Mucosa of rectum (tissue), 2 donors: ENCODE measurements around the gene KDM3A.

Source experiments
- H3K27ac ChIP-seq, 2 donors: one replicate each; pipeline ENCODE4 v1.7.0; 2013; ENCODE audit warnings: inconsistent platforms in 2 of 2, low read depth in 2 of 2, low read length in 2 of 2
- H3K27me3 ChIP-seq, 2 donors: one replicate each; pipeline ENCODE4 v1.7.0; 2013; ENCODE audit warnings: low read length in 2 of 2; ENCODE audit not compliant: control insufficient read depth in 2 of 2, insufficient read depth in 2 of 2
- H3K36me3 ChIP-seq, 2 donors: one replicate each; pipeline ENCODE4 v1.7.0; 2013; ENCODE audit warnings: low read length in 2 of 2; ENCODE audit not compliant: control insufficient read depth in 2 of 2, insufficient read depth in 2 of 2
- H3K4me1 ChIP-seq, 2 donors: one replicate each; pipeline ENCODE4 v1.7.0; 2013; ENCODE audit warnings: low read length in 2 of 2, mild to moderate bottlenecking in 1 of 2; ENCODE audit not compliant: control insufficient read depth in 2 of 2, insufficient read depth in 2 of 2
- H3K4me3 ChIP-seq, 2 donors: one replicate each; pipeline ENCODE4 v1.7.0; 2013; ENCODE audit warnings: low read length in 2 of 2
- H3K9ac ChIP-seq, 2 donors: one replicate each; pipeline ENCODE4 v1.7.0; 2013; ENCODE audit warnings: low read length in 2 of 2, low read depth in 1 of 2, mild to moderate bottlenecking in 1 of 2
- H3K9me3 ChIP-seq, 2 donors: one replicate each; pipeline ENCODE4 v1.7.0; 2013; ENCODE audit warnings: low read length in 2 of 2; ENCODE audit not compliant: control insufficient read depth in 2 of 2
- donor health status: healthy.
- donor health status: Normal muscosa, but diverticular disease.

KDM3A gene

DNA sequence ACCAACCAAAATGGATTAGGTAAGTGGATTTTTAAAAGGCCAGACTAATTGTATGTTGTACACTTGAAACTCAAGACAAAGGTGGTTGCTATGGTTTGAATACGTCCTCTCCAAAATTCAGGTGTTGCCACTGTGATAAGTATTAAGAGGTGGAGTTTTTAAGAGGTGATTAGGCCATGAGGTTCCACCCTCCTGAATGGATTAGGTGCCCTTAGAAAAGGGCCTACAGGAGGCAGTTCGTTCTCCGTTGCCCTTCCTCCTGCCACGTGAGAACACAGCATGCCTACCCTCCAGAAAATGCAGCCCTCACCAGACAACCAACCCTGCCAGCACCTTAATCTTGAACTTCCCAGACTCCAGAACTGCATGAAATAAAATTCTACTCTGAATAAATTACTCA, 70.9 kb downstream of the KDM3A start:
- no peaks in the 10 kb centered on the region for H3K9me3 ChIP-seq
- no peaks in the 10 kb centered on the region for H3K4me1 ChIP-seq
- no peak overlapping the region for H3K27ac ChIP-seq
- H3K4me3 ChIP-seq: no peak overlapping the region
- H3K27me3 ChIP-seq: no peaks in the 10 kb centered on the region
- H3K36me3 ChIP-seq: peaks cover 19 to 33% of the 10 kb centered on the region in 2 donors
- no peak overlapping the region for H3K9ac ChIP-seq

DNA sequence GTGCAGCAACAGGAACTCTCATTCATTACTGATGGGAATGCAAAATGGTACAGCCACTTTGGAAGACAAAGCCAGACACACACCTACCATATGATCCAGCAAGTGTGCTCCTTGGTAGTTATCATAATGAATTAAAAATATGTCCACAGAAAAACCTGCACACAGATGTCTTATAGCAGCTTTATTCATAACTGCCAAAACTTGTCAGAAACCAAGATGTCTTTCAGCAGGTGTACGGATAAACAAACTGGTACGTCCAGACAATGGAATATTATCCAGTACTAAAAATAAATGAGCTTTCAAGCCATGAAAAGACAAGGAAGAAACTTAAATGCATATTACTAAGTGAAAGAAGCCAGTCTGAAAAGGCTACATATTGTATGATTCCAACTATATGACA, 71.7 kb downstream of the KDM3A start:
- Histone ChIP-seq H3K27ac (no peak overlapping the region), H3K9ac (no peak overlapping the region), H3K36me3 (peaks cover 10 to 26% of the 10 kb centered on the region in 2 donors), H3K4me1 (no peaks in the 10 kb centered on the region), H3K27me3 (no peaks in the 10 kb centered on the region), H3K4me3 (no peak overlapping the region), H3K9me3 (no peaks in the 10 kb centered on the region)

DNA sequence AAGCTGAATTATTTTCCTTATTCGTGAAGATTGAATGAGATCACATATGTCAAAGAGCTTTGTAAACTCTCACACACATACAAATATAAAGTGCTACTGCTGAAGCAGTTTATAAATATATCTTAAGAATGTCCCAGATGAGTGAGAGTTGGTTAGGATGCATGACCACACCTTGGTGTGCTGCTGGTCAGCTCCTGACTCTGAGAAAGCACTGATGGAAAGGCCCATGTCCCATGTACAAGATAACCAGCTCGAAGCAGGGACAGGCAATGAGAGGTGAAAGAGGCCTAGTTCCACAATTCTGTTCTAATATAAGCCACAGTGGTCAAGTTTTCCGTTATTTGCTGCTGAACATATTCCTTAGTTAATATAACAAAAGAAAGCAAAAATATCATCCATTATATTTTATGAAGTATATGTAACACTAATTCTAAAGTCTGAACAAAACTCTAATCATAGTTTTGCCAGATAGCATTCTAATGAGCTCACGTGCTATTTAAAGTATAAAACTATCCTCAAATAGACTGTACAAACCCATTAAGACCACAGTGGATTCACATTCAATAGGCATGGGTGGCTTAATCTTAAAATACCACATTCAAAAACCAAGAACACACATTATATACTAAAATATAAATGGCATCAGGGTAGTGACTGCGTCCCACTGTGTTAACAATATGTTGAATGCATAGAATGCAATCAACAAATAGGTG, 72.9 kb downstream of the KDM3A start:
- no peaks in the 10 kb centered on the region for H3K27me3 ChIP-seq
- no peak overlapping the region for H3K4me3 ChIP-seq
- H3K27ac ChIP-seq: no peak overlapping the region
- H3K9me3 ChIP-seq: no peaks in the 10 kb centered on the region
- H3K4me1 ChIP-seq: no peaks in the 10 kb centered on the region
- H3K36me3 ChIP-seq: peaks cover 8 to 15% of the 10 kb centered on the region in 2 donors
- no peak overlapping the region for H3K9ac ChIP-seq

DNA sequence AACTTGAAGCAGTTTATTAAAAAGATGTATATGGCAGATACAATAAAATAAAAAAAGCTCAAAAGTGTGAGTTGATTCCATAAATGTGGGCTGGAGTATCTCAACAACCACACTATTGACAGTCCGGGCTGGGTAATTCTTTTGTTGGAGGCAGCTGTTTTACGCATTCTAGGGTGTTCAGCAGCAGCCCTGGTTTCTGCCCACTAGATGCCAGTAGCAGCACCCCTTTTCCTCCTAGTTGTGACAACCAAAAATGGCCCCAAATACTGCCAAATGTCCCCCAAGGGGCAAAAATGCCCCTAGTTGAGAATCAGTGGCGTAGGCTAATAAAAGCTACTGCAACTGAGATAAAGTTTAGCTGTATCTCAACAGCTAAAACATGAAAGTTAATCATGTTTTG, 77.3 kb downstream of the KDM3A start:
- Histone ChIP-seq H3K9ac (no peak overlapping the region), H3K9me3 (no peaks in the 10 kb centered on the region), H3K36me3 (peaks cover 0 to 4% of the 10 kb centered on the region in 2 donors), H3K27me3 (no peaks in the 10 kb centered on the region), H3K4me3 (no peak overlapping the region), H3K4me1 (no peaks in the 10 kb centered on the region), H3K27ac (no peak overlapping the region)

DNA sequence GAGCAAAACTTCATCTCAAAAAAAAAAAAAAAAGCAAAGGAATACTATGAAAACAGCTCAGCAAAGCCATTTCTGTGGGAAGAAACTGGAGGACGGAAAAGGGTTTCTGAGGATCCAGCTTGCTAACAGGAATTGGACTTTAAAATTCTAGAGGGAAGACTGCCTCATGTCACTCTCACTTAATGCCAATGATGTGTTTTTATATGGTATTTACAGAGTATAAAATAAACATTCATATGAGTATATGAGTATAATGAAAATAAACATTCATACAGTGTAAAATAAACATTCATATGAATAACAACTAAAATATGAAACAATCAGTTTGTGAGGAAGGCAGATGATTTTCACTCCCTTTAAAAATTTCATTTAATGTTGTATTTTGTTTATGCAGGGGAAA, 78.2 kb downstream of the KDM3A start:
- Histone ChIP-seq H3K9me3 (no peaks in the 10 kb centered on the region), H3K4me1 (no peaks in the 10 kb centered on the region), H3K9ac (no peak overlapping the region), H3K27me3 (no peaks in the 10 kb centered on the region), H3K4me3 (no peak overlapping the region), H3K36me3 (peaks cover 0 to 7% of the 10 kb centered on the region in 2 donors), H3K27ac (no peak overlapping the region)

DNA sequence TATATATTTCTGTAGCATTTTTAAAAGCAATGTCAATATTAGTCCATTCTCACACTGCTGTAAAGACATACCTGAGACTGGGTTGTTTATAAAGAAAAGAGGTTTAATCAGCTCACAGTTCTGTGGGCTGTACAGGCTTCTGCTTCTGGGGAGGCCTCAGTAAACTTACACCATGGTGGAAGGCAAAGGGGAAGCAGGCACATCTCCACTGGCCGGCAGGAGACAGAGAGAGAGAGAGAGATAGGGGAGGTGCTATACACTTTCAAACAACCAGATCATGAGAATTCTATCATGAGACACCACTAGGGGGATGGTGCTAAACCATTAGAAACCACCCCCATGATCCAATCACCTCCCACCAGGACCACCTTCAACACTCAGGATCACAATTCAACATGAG, 79.0 kb downstream of the KDM3A start:
- no peaks in the 10 kb centered on the region for H3K9me3 ChIP-seq
- no peaks in the 10 kb centered on the region for H3K4me1 ChIP-seq
- H3K9ac ChIP-seq: no peak overlapping the region
- H3K4me3 ChIP-seq: no peak overlapping the region
- no peaks in the 10 kb centered on the region for H3K27me3 ChIP-seq
- peaks cover 0 to 7% of the 10 kb centered on the region in 2 donors for H3K36me3 ChIP-seq
- no peak overlapping the region for H3K27ac ChIP-seq

DNA sequence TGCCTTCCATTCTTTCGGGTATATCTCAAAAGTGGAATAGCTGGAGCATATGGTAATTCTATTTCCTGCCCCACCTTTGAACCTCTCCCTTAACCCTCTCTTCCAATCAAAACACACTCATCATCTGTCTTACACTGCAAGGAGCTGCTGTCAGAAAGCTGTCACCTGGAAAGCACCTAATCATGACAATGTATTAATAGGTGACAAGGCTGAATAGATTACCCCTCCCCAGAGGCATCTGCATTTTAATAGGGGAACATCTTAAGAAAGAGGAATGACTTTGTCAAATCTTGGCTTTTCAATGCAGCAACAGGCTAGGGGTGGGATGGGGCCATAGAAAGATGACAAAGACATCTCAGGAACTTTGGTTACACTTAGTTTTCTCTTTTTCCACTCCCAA, 80.8 kb downstream of the KDM3A start:
- Histone ChIP-seq H3K9me3 (no peaks in the 10 kb centered on the region), H3K4me3 (no peak overlapping the region), H3K9ac (no peak overlapping the region), H3K27me3 (no peaks in the 10 kb centered on the region), H3K4me1 (no peaks in the 10 kb centered on the region), H3K27ac (no peak overlapping the region), H3K36me3 (peaks cover 0 to 10% of the 10 kb centered on the region in 2 donors)

DNA sequence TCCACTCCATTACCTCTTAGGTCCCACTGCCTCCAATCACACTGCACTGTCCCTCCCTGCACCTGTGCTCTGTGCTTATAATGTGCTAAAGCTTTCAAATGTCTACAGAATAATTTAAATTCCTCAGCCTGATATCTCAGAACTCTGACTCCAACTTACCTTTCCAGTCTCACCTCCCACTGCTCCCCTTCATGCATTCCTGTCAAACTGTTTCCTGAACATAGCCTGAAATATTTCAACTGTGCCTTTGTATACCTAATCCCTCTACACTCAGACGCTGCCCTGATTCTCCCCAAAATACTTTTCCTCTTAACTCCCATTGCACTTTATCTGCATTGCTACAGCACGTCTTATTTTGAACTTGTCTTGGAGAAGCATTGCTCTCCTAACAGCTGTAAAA, 81.5 kb downstream of the KDM3A start:
- H3K9ac ChIP-seq: no peak overlapping the region
- H3K27ac ChIP-seq: no peak overlapping the region

DNA sequence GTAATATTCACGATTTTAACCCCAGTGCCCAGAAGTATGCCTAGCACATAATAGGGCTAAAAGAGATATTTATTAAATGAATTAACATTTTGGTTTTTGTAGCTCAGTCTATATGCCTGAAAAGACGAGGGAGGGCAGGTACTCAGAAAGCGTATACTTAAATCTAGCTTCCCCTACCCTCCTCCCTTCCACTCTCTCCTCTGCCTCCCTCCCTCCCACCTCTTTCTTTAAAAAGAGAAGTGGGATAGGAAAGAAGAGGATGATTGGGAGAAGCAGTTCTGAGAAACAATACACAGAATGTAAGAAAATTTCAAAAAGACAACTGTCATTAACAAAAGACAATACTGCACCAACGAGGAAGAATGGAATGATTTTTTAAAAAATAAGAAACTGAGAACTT, 82.3 kb downstream of the KDM3A start:
- no peaks in the 10 kb centered on the region for H3K27me3 ChIP-seq
- H3K27ac ChIP-seq: no peak overlapping the region
- no peak overlapping the region for H3K9ac ChIP-seq

More for the DNA sequence above, 81.5 kb downstream of the KDM3A start:
- H3K4me1 ChIP-seq: no peaks in the 10 kb centered on the region
- H3K27me3 ChIP-seq: no peaks in the 10 kb centered on the region
- H3K36me3 ChIP-seq: peaks cover 0 to 10% of the 10 kb centered on the region in 2 donors
- H3K4me3 ChIP-seq: no peak overlapping the region
- H3K9me3 ChIP-seq: no peaks in the 10 kb centered on the region

DNA sequence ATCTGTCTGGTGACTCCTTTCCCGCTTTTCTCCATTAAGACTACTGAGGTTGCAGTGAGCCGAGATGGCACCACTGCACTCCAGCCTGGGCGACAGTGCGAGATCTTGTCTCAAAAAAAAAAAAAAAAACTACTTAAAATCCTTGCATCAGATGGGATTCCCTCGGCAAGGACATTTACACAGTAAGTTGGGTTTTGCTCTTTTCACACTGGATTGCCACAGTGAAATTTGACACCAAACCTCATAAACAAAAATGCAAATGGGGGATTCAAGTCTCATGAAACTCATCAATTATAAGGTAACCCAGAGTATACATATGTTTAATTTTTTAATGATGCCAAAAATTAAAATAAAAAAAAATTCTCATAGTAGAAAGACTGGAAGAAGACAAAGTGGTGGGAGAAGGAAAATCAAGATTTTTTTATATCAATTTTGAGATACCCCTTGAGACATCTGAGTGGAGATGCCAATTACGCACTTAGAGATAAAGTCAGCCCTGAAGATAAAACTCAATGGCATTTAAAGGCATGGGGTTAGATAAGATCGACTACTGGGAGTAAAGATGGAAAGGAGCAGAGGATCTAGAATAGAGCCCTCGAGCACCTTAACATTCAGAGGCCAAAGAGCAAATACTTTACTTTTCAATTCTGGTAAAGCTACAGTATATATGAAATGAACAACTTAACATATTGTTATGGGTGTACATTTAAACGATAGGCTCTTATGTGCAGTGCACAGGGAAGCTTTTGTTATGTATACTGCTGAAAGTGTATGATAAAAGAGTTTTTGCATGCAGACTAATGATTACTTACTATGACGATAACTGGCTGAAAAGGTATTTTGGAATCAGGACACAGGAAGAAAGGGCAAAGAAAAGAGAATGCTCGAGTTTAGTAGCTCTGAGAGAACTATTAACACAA, 84.5 kb downstream of the KDM3A start:
- Histone ChIP-seq H3K9ac (no peak overlapping the region), H3K27ac (no peak overlapping the region), H3K36me3 (peaks cover 9 to 10% of the 10 kb centered on the region in 2 donors), H3K4me1 (no peaks in the 10 kb centered on the region), H3K9me3 (no peaks in the 10 kb centered on the region), H3K27me3 (no peaks in the 10 kb centered on the region), H3K4me3 (no peak overlapping the region)

More for the DNA sequence above, 82.3 kb downstream of the KDM3A start:
- peaks cover 6 to 14% of the 10 kb centered on the region in 2 donors for H3K36me3 ChIP-seq
- H3K4me1 ChIP-seq: no peaks in the 10 kb centered on the region
- H3K4me3 ChIP-seq: no peak overlapping the region
- no peaks in the 10 kb centered on the region for H3K9me3 ChIP-seq
